H1 (cell line): ENCODE measurements around the gene EZH2. TPM values are rescaled to one million over a fixed set of nuclear protein-coding genes. Genes with fewer than 3 reads are reported as not detected.

Experiments used
- CTCF ChIA-PET: fragments of 300-600 bp; sonication (Branson Sonifier 250); formaldehyde crosslinking; loops from one replicate; lab custom pipeline; 2021; ENCODE audit not compliant: partially characterized antibody; lab: Charles Lee
- POLR2A ChIA-PET: fragments of 300-600 bp; sonication (Branson Sonifier 250); formaldehyde crosslinking; loops from one replicate; lab custom pipeline; 2021; ENCODE audit warnings: inconsistent platforms; ENCODE audit not compliant: partially characterized antibody; lab: Charles Lee
- DNase-seq, 2 experiments: peaks; one replicate each; pipeline versions ENCODE4 v3.0.0 to v3.0.0-alpha.2; 2010 to 2022; ENCODE audit warnings: low spot score in 2 of 2, low read depth in 1 of 2, mixed read lengths in 1 of 2
- FAIRE-seq: peaks from 2 replicates; lab custom pipeline; 2011; peaks lifted over from hg19 to GRCh38; lab: Jason Lieb, UNC
- H2AFZ ChIP-seq: 2 replicates; pipeline ENCODE4 v1.8.1; 2012; ENCODE audit warnings: low read length, inconsistent platforms
- H2AK5ac ChIP-seq: 2 replicates; pipeline ENCODE4 v1.6.1; 2013; ENCODE audit warnings: low read depth, low read length
- H2BK120ac ChIP-seq: replicated peaks from 2 replicates; pipeline ENCODE3; 2013; ENCODE audit warnings: low read depth, low read length, inconsistent platforms
- H2BK12ac ChIP-seq: 2 replicates; pipeline ENCODE4 v1.6.1; 2013; ENCODE audit warnings: low read depth, low read length
- H2BK15ac ChIP-seq: 2 replicates; pipeline ENCODE4 v1.6.1; 2013; ENCODE audit warnings: low read length
- H2BK20ac ChIP-seq: 2 replicates; pipeline ENCODE4 v1.6.1; 2013; ENCODE audit warnings: low read length
- H2BK5ac ChIP-seq: 2 replicates; pipeline ENCODE4 v1.6.1; 2013; ENCODE audit warnings: low read depth, low read length
- H3K14ac ChIP-seq: 2 replicates; pipeline ENCODE4 v1.6.1; 2013; ENCODE audit warnings: inconsistent platforms; ENCODE audit not compliant: insufficient read length
- H3K18ac ChIP-seq: 2 replicates; pipeline ENCODE4 v1.6.1; 2013; ENCODE audit warnings: low read length; ENCODE audit errors: extremely low read depth
- H3K23ac ChIP-seq: 2 replicates; pipeline ENCODE4 v1.6.1; 2013; ENCODE audit warnings: inconsistent platforms; ENCODE audit not compliant: insufficient read length
- H3K23me2 ChIP-seq: 2 replicates; pipeline ENCODE4 v1.6.1; 2013; ENCODE audit warnings: low read depth, low read length
- H3K27ac ChIP-seq: 2 replicates; pipeline ENCODE4 v1.6.1; 2011; ENCODE audit warnings: low read depth, low read length, inconsistent platforms
- H3K27me3 ChIP-seq, 4 experiments: replicated peaks in 1 of 4; 1 replicate in 1 of 4; 2 replicates in 3 of 4; pipeline versions ENCODE4 v1.6.1 to v1.8.1; 2011 to 2013; ENCODE audit warnings: low read length in 3 of 4, mild to moderate bottlenecking in 3 of 4, inconsistent platforms in 2 of 4, mixed read lengths in 2 of 4, moderate library complexity in 1 of 4; ENCODE audit not compliant: control insufficient read depth in 3 of 4, insufficient read depth in 3 of 4; ENCODE audit errors: extremely low read depth in 1 of 4
- H3K36me3 ChIP-seq, 4 experiments: 2 replicates each; pipeline versions ENCODE4 v1.6.1 to v1.8.1; 2011 to 2013; ENCODE audit warnings: mild to moderate bottlenecking in 4 of 4, low read length in 3 of 4, moderate library complexity in 2 of 4, control low read depth in 1 of 4, inconsistent platforms in 1 of 4; ENCODE audit not compliant: insufficient read depth in 4 of 4, control insufficient read depth in 2 of 4
- H3K4ac ChIP-seq: replicated peaks from 2 replicates; pipeline ENCODE3; 2013; ENCODE audit warnings: low read length, low read depth, mixed read lengths, inconsistent platforms; ENCODE audit not compliant: insufficient read length
- H3K4me1 ChIP-seq, 4 experiments: replicated peaks in 1 of 4; 1 replicate in 1 of 4; 2 replicates in 3 of 4; pipeline versions ENCODE4 v1.6.1 to v1.8.1; 2011 to 2013; ENCODE audit warnings: low read length in 3 of 4, inconsistent platforms in 2 of 4, mixed read lengths in 1 of 4; ENCODE audit not compliant: insufficient read depth in 4 of 4, control insufficient read depth in 3 of 4
- H3K4me2 ChIP-seq, 2 experiments: 2 replicates each; pipeline versions ENCODE4 v1.6.1 to v1.8.1; 2011 to 2013; ENCODE audit warnings: low read depth in 2 of 2, low read length in 2 of 2, control low read depth in 1 of 2, inconsistent platforms in 1 of 2, mild to moderate bottlenecking in 1 of 2; ENCODE audit not compliant: insufficient read depth in 1 of 2
- H3K4me3 ChIP-seq, 4 experiments: fragments of 200-600, 300-600 bp in 1 of 4; sonication (generic), shearing (Covaris generic), sonication (Bioruptor Twin) in 1 of 4; 2 replicates each; pipeline versions ENCODE4 v1.5.1 to v1.8.1; 2011 to 2016; ENCODE audit warnings: low read length in 4 of 4, low read depth in 3 of 4, control low read depth in 2 of 4, inconsistent platforms in 2 of 4, mild to moderate bottlenecking in 2 of 4, mixed read lengths in 1 of 4, moderate library complexity in 1 of 4; ENCODE audit not compliant: insufficient read depth in 2 of 4; ENCODE audit errors: extremely low read depth in 1 of 4
- H3K56ac ChIP-seq: replicated peaks from 2 replicates; pipeline ENCODE3; 2013; ENCODE audit warnings: low read depth, mild to moderate bottlenecking, mixed read lengths, low read length, inconsistent platforms; ENCODE audit not compliant: insufficient read length
- H3K79me1 ChIP-seq: 2 replicates; pipeline ENCODE4 v1.6.1; 2013; ENCODE audit warnings: low read depth, low read length, control low read depth
- H3K79me2 ChIP-seq, 2 experiments: 2 replicates each; pipeline versions ENCODE4 v1.6.1 to v1.8.1; 2012 to 2013; ENCODE audit warnings: low read length in 2 of 2, mild to moderate bottlenecking in 2 of 2, inconsistent platforms in 1 of 2; ENCODE audit not compliant: insufficient read depth in 2 of 2, control insufficient read depth in 1 of 2
- H3K9ac ChIP-seq, 4 experiments: replicated peaks in 1 of 4; 1 replicate in 1 of 4; 2 replicates in 3 of 4; pipeline versions ENCODE4 v1.6.1 to v1.8.1; 2011 to 2013; ENCODE audit warnings: low read depth in 3 of 4, low read length in 3 of 4, control low read depth in 2 of 4, mild to moderate bottlenecking in 2 of 4, moderate library complexity in 2 of 4, inconsistent platforms in 1 of 4; ENCODE audit errors: extremely low read depth in 1 of 4
- H3K9me3 ChIP-seq, 2 experiments: 2 replicates each; pipeline versions ENCODE4 v1.6.1 to v1.8.1; 2012 to 2013; ENCODE audit warnings: mild to moderate bottlenecking in 2 of 2, moderate library complexity in 2 of 2, control low read depth in 1 of 2, inconsistent platforms in 1 of 2, low read depth in 1 of 2, low read length in 1 of 2, mixed read lengths in 1 of 2; ENCODE audit not compliant: insufficient read depth in 2 of 2
- H4K20me1 ChIP-seq, 2 experiments: replicated peaks in 1 of 2; 2 replicates each; pipeline versions ENCODE3 to v1.8.1; 2011 to 2013; ENCODE audit warnings: inconsistent platforms in 2 of 2, low read length in 2 of 2, mild to moderate bottlenecking in 1 of 2; ENCODE audit not compliant: insufficient read depth in 2 of 2, control insufficient read depth in 1 of 2
- H4K5ac ChIP-seq: 2 replicates; pipeline ENCODE4 v1.6.1; 2013; ENCODE audit warnings: low read length, low read depth, mixed read lengths, inconsistent platforms; ENCODE audit not compliant: insufficient read length
- H4K8ac ChIP-seq: 2 replicates; pipeline ENCODE4 v1.8.0; 2013; ENCODE audit warnings: mild to moderate bottlenecking, moderate library complexity, low read length, inconsistent platforms; ENCODE audit not compliant: insufficient read depth; ENCODE audit errors: extremely low read depth
- H4K91ac ChIP-seq: replicated peaks from 2 replicates; pipeline ENCODE3; 2013; ENCODE audit warnings: low read length, mixed read lengths, inconsistent platforms; ENCODE audit not compliant: insufficient read length
- CEBPB ChIP-seq: IDR thresholded peaks from 2 replicates; pipeline ENCODE4 v1.6.1; 2012; ENCODE audit warnings: low read depth, low read length
- EGR1 ChIP-seq: IDR thresholded peaks from 2 replicates; pipeline ENCODE4 v1.6.1; 2011; ENCODE audit warnings: low read depth, low read length, borderline replicate concordance
- KDM5A ChIP-seq: fragments of 200-600 bp; IDR thresholded peaks from 2 replicates; pipeline ENCODE4 v1.7.1; 2012; ENCODE audit warnings: mild to moderate bottlenecking, low read length, inconsistent platforms, mixed read lengths
- MAFK ChIP-seq: IDR thresholded peaks from 2 replicates; pipeline ENCODE4 v1.6.1; 2012; ENCODE audit warnings: low read depth, mild to moderate bottlenecking, improper control_type of control experiment, low read length
- NRF1 ChIP-seq: IDR thresholded peaks from 2 replicates; pipeline ENCODE4 v1.6.1; 2011; ENCODE audit warnings: mild to moderate bottlenecking, low read depth, low read length, improper control_type of control experiment
- PHF8 ChIP-seq: fragments of 200-600 bp; sonication (generic); conservative IDR thresholded peaks from 2 replicates; pipeline ENCODE4 v1.7.1; 2012; ENCODE audit warnings: low read depth, mild to moderate bottlenecking, inconsistent platforms, low read length, moderate library complexity
- POLR2AphosphoS5 ChIP-seq: IDR thresholded peaks from 2 replicates; pipeline ENCODE4 v1.6.1; 2011; ENCODE audit warnings: low read depth, low read length
- RNF2 ChIP-seq: fragments of 200-900, 300-1000 bp; sonication (generic); IDR thresholded peaks from 2 replicates; pipeline ENCODE4 v1.7.1; 2016; ENCODE audit warnings: borderline replicate concordance, low read depth, mild to moderate bottlenecking, antibody characterized with exemption, low read length; ENCODE audit not compliant: poor library complexity, severe bottlenecking; ENCODE audit errors: missing control alignments
- SIX5 ChIP-seq: IDR thresholded peaks from 2 replicates; pipeline ENCODE4 v1.6.1; 2011; ENCODE audit warnings: mild to moderate bottlenecking, low read depth, low read length
- SP1 ChIP-seq: IDR thresholded peaks from 2 replicates; pipeline ENCODE4 v1.6.1; 2011; ENCODE audit warnings: low read depth, low read length
- TBP ChIP-seq: IDR thresholded peaks from 2 replicates; pipeline ENCODE4 v1.6.1; 2011; ENCODE audit warnings: low read depth, low read length, improper control_type of control experiment
- USF2 ChIP-seq: IDR thresholded peaks from 2 replicates; pipeline ENCODE4 v1.6.1; 2011; ENCODE audit warnings: low read length, improper control_type of control experiment
- ZNF274 ChIP-seq: IDR thresholded peaks from 2 replicates; pipeline ENCODE4 v1.7.0; 2012; ENCODE audit warnings: low read length, borderline replicate concordance; ENCODE audit errors: extremely low read depth
- WGBS, 2 experiments: shearing (Covaris generic) in 1 of 2; methylation state at CpG; one replicate each; pipeline versions ENCODE4 v1.1.6 to v1.1.7; 2013 to 2015; ENCODE audit warnings: low lambda C conversion rate in 2 of 2, mixed read lengths in 2 of 2, inconsistent platforms in 1 of 2, low coverage in 1 of 2, missing lambda C conversion rate in 1 of 2; ENCODE audit not compliant: insufficient replicate concordance in 2 of 2, insufficient coverage in 1 of 2, insufficient read length in 1 of 2; ENCODE audit errors: extremely low coverage in 1 of 2, missing lambda C conversion rate in 1 of 2; 5-methylcytosine and 5-hydroxymethylcytosine counted together
- polyA plus RNA-seq, 7 experiments: library from polyadenylated mRNA; depleted of rRNA in 3 of 7; stranded (reverse) in 5 of 7; unstranded in 2 of 7; fragments of >200 nt in 5 of 7; fragments of 200-250 nt in 2 of 7; gene quantifications; 1 replicate in 5 of 7; 2 replicates in 1 of 7; 4 replicates in 1 of 7; pipeline versions ENCODE4 v1.2.1 to v1.2.3, GENCODE V29; 2011 to 2013; ENCODE audit warnings: missing spikeins in 2 of 7, mixed read lengths in 2 of 7
- total RNA-seq: library from RNA; stranded (reverse); fragmentation: NEBNext Ultra II Directional; extraction: Animal tissue kit (Norgen Biotek cat#: 25700); gene quantifications from 2 replicates; pipeline ENCODE4 v1.2.1, GENCODE V29; 2021

Gene EZH2
- total and polyA plus RNA-seq, 2 of the 8 experiments (the other 6 are each of a cell fraction or from before 2014, with no cell fraction given) = 28.9 to 49.0 TPM

- H3K36me3 ChIP-seq = no peaks in the 10 kb centered on the region
- H3K4me3 ChIP-seq = no peak overlapping the region
- POLR2A ChIA-PET = no interaction called here
- no peak overlapping the region for H3K4me2 ChIP-seq
- no peak overlapping the region for H3K9ac ChIP-seq
- no peak overlapping the region for H3K14ac ChIP-seq
- no peak overlapping the region for H3K27ac ChIP-seq
- no peak overlapping the region for H2BK120ac ChIP-seq
- peaks cover 8 to 15% of the 10 kb centered on the region in 2 experiments for H4K20me1 ChIP-seq
- no peak overlapping the region for H4K8ac ChIP-seq
- H3K4ac ChIP-seq = no peak overlapping the region
- H2BK12ac ChIP-seq = no peak overlapping the region
- H3K18ac ChIP-seq = no peak overlapping the region
- H3K23ac ChIP-seq = no peak overlapping the region
- peaks cover 0 to 11% (median 5%) of the 10 kb centered on the region in 4 experiments; a peak in 3 of 7 replicates for H3K4me1 ChIP-seq
- no peak overlapping the region for H2BK20ac ChIP-seq
- no peak overlapping the region for H2BK5ac ChIP-seq
- H4K91ac ChIP-seq = no peak overlapping the region
- peaks cover 14 to 89% of the 10 kb centered on the region in 2 experiments for H3K79me2 ChIP-seq
- 88% methylated on average over 1 of the region's 1 CpG; no CpG with 5 or more reads in 1 of the 2 experiments for WGBS, 2 experiments
- peaks cover 5% of the 10 kb centered on the region for H3K79me1 ChIP-seq
- no peak overlapping the region for H3K56ac ChIP-seq
- no peak overlapping the region for H2AK5ac ChIP-seq
- DNase-seq (no peak), FAIRE-seq (no peak)
- CTCF ChIA-PET = interaction anchor here (1.2 to 5.4 kb wide), 6 partner anchors 8 to 108 kb away, joined by 4 to 44 read pairs (median 6); no protein-coding TSS in a partner anchor
- H3K27me3 ChIP-seq = no peaks in the 10 kb centered on the region
- H2AFZ ChIP-seq = no peak overlapping the region
- no peaks in the 10 kb centered on the region for H3K9me3 ChIP-seq
- no peak overlapping the region for H2BK15ac ChIP-seq
- H3K23me2 ChIP-seq = no peaks in the 10 kb centered on the region
- no peak overlapping the region for H4K5ac ChIP-seq
- TF ChIP-seq SP1 = no peak
- TF ChIP-seq POLR2AphosphoS5 = no peak
- no peak for TF ChIP-seq EGR1
- no peak for TF ChIP-seq ZNF274
- TF ChIP-seq KDM5A = no peak
- TF ChIP-seq USF2 = no peak
- TF ChIP-seq CEBPB = no peak
- TF ChIP-seq TBP = no peak
- TF ChIP-seq SIX5 = no peak
- no peak for TF ChIP-seq RNF2
- TF ChIP-seq NRF1 = no peak
- TF ChIP-seq MAFK = no peak
- TF ChIP-seq PHF8 = no peak
These were observed 29.1 kb downstream of the EZH2 start for GRCh38 chr7:148854983-148855382.
